Cortex of kidney (tissue), 1 donor: ENCODE results near the gene HELZ.
"Not testable (repeated sequence)": the region's sequence is repeated elsewhere in the genome, so short reads cannot be mapped to it uniquely, and the experiment has no call there.

Experiments used
- DNase-seq: peaks from one replicate; lab custom pipeline; 2025; lab: John Stamatoyannopoulos, UW

The HELZ gene

DNA sequence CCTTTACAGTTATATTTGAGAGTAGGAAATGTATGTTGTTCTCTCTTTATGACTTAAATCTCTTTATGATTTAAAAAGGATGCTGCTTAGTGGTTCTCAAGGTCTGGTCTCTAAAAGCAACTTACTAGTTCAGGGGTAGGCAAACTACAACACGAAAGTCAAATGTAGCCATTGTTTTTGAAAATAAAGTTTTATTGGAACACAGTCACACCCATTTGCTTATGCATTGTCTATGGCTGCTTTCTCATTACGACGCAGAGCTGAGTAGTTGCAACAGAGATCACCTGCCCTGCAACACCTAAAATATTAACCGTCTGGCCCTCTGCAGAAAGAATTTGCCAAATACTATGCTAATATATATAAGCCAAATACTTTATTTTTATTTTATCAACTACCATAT, 58.2 kb downstream of the HELZ start:
- DNase-seq: no peak

DNA sequence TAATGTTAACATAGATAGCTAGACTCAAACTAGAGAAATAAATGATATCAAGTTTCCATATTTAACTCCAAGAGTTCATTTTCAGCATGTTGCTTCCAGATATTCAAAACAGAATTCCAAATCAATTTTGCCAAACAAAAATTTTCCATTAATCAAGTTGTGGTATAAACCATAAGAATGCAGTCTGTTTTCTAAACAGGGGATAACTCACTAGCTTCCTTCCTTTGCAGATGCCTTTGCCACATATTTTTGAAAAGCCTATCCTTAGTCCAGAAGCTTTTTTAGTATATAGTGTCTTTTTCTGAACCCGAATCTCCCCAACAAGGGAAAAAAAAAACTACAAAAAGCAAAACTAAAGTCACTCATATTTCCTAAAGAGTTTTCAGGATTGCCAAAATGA, 61.5 kb downstream of the HELZ start:
- no peak for DNase-seq

- no peak for DNase-seq
These were observed 63.2 kb downstream of the HELZ start for GRCh38 chr17:67181825-67182224.

DNA sequence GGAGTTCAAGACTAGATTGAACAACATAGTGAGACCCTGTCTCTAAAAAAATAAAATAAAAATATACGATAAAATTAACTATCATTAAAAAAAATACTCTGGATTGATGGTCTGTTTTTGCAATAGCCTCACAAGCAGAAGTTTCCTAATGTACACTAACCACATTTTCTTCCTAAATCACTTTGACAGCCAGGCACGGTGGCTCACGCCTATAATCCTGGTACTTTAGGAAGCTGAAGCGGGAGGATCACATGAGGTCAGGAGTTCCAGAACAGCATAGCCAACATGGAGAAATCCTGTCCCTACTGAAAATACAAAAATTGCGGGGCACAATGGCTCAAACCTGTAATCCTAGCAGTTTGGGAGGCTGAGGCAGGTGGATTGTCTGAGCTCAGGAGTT, 64.7 kb downstream of the HELZ start:
- no peak for DNase-seq

- DNase-seq: no peak
These were observed 66.4 kb downstream of the HELZ start for GRCh38 chr17:67178555-67178954.

DNA sequence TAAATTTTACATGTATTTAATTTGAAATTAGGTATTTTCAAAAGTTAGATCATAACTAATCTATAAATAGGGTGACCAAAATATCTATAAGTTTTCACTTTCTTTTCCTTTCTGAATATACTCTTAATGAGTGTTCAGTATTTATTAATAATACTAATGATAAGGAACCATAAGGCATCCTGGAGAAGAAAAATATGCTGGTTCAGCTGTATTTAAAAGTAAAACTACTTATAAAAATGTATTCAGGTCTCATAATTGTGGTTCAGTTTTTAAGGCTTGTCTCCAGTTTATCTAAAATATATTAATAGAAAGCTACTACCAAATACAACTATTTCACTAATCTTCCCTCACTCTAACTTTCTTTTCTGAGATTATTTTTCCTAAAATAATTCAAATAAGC, 67.3 kb downstream of the HELZ start:
- DNase-seq: no peak

GRCh38 chr17:67174190-67174589, 70.8 kb downstream of the HELZ start:
- no peak for DNase-seq

GRCh38 chr17:67171560-67171959, 73.4 kb downstream of the HELZ start:
- no peak for DNase-seq

GRCh38 chr17:67168496-67168895, 76.5 kb downstream of the HELZ start:
- no peak for DNase-seq

- no peak for DNase-seq
These were observed 79.8 kb downstream of the HELZ start for GRCh38 chr17:67165201-67165600.

DNA sequence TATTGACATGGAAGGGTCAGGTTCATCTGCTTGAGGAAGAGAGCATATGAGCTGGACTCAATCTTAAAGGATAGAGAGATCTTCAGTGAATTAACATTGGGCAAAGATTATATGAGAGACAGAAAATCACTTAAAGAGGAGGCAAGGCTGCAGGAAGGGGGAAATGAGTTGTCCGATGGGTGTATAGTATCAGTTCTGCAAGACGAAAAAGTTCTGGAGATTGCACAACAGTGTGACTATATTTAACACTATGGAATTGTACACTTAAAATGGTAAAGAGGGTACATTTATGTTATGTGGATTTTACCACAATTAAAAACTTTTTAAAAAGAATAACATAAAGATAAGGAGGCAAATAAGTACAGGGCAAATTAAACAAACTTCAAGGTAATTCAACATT, 80.7 kb downstream of the HELZ start:
- no peak for DNase-seq

- DNase-seq: no peak
These were observed 82.2 kb downstream of the HELZ start for GRCh38 chr17:67162771-67163170.

- no peak for DNase-seq
These were observed 83.4 kb downstream of the HELZ start for GRCh38 chr17:67161573-67161972.

DNA sequence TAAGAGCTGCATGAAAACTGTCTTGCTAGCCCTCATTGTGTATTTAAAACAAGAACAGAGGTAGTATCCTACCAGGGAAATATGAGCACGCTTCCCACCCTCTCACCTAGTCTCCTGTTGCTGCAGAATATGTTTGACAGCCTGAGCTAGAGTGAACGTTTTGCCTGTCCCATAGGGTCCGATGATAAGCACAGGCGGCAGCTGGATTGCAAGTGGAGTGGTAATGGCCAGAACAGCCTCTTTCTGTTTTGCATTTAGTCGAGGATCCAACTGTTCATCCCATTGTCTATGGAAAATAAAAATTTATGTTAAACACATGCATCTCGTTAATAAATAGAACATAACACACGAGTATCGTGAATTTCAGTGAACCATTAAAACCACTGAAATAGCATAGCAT, 84.2 kb downstream of the HELZ start:
- DNase-seq: no peak

DNA sequence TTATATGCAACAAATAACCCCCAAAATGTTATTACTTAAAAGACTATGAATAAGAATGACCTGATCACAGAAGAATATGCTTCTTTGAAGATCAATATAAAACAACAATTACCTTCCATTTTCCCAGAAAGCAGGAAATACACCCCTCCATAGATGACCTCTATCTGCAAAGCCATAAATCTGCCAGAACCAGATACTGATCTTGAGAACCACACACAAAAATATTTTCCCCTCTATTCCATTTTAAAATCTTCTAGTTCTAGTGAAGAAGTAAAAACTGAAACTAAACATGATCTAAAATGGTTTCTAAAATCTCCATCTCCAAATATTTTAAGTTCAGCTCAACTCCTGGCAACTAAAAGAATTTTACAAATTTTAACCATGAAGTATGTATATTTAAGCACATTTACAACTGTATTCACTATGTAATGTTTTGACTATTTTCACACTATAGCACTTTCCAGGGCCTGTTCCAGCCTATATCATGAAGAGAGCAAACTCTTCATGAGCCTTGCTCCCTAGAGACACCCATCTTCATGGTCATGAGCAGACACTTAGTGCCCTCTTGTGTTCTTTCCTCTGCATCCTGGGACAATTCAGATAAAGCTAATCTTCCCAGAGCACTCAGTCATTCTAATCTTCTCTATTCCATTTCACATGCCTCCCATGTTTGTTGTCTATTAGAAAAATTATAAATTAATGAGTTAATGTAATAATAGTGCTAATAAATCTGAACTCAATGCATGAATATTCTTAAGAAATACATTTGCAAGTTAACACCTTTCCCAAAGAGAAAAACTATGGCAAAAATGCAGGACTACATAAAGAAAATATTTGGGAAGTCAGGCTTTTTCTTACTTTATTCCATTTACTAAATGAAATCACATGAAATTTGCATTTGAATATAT, 87.0 kb downstream of the HELZ start:
- no peak for DNase-seq

DNA sequence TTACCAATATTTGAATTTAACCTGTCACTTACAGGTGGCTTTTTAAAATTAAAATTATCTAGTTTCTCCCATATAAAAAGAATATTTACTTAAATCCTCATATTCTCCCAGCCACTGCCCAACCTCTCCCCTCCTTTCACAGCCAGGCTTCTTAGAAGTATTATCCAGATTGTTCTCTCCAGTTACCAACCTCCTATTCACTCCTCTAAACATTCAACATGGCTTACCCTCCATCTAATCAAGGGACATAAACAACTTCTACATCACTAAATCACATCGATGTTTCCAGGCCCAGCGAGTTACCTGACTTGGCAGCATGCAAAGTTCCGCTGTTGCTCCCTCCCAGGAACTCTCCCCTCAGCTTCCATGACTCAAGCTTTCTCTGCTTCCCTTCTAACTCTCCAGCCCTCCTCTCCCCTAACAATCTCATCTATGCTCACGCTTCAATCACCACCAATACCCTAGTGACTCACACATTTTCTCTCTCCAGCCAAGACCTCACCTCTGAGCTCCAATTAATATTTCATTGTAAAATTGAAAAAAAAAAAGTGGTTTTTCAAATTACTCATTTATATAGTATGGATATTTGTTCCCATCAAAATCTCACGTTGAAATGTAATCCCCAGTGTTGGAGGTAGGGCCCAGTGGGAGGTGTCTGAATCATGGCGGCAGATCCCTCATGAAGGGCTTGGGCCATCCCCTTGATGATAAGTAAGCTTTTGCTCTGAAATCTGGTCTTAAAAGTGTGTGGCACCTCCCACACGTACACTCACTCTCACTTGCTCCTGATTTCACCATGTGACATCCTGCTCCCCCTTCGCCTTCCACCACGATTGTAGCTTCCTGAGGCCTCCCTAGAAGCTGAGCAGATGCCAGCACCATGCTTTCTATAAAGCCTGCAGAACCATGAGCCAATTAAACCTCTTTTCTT, 88.5 kb downstream of the HELZ start:
- DNase-seq: no peak

GRCh38 chr17:67152824-67153223, 92.2 kb downstream of the HELZ start:
- no peak for DNase-seq

- DNase-seq: no peak
These were observed 93.3 kb downstream of the HELZ start for GRCh38 chr17:67151717-67152116.

GRCh38 chr17:67150826-67151225, 94.2 kb downstream of the HELZ start:
- DNase-seq: no peak

DNA sequence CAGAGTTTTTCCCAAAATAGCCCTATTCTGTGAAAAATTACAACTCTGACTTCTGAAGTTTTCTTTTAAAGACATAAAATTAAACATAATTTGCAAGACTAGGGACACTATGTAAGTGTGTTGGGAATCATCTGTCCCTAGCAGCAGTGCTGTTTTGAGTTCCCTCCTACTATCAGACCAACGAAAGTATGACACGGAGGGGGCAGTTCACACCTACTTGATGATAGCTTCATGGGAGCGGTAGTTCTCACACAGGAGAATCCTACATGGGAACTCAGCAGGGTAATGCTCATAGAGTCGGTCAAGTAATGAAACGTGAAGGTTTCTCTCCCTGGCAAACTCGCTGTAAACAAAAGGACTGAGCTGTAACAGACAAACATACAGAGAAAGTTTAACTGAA, 96.6 kb downstream of the HELZ start:
- DNase-seq: no peak

DNA sequence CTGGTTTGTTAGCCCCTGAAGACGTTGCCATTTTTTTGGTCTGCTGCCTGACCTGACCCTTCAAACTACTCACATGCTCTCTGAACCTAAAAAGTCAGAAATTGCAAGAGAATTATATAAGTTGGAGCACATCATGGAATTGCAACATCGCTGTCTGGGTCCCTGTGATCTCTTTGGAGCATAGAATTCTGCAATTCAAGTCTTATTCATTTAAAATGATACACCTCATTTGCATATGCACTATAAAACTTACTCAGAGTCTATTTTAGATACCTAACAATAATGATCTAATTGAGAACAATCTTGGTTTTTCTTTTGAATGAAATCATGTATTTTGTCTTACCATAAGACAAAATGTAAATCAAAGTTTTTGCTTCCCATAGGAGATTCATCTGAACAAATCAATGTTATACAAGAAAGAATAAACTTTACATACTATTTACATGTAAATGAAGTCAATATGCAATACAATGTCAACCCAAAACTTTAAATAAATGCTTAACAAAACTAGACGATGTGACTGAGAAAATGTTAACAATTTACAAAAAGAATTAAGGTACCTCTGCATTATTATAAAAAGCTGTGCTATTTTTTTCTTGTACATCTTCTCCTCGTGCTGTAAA, 99.7 kb downstream of the HELZ start:
- DNase-seq: no peak

DNA sequence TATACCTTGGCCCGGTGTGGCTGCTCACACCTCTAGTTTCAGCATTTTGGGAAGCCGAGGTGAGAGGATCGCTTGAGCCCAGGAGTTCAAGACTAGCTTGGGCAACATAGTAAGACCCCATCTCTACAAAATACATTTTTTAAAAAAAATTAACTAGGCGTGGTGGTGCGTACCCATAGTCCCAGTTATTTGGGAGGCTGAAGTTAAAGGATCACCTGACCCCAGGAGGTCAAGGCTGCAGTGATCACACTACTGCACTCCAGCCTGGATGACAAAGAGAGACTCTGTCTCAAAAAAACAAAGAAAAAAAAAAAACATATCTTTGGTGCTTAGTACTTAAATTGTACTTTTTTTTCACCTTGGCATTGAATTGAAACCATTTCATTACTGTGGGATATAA, 101.7 kb downstream of the HELZ start:
- no peak for DNase-seq

- DNase-seq: not testable (repeated sequence)
These were observed 103.0 kb downstream of the HELZ start for GRCh38 chr17:67142030-67142429.
